GM13977 (cell line): ENCODE results near the gene TMEM233.

Experiments used
- DNase-seq: peaks from one replicate; pipeline ENCODE4 v3.0.0; 2012; ENCODE audit warnings: low spot score
- CTCF ChIP-seq: IDR thresholded peaks from 2 replicates; pipeline ENCODE4 v1.5.1; 2012; ENCODE audit warnings: mild to moderate bottlenecking, control low read depth; ENCODE audit not compliant: insufficient read depth; ENCODE audit errors: extremely low read depth, missing control alignments
- in situ Hi-C: fragments of 300-500 bp; cut with MboI; formaldehyde crosslinking; loops from one replicate; pipeline ENCODE4 v1.12.0; 2022; ENCODE audit warnings: low sequenced_read_pairs, low pct_unique_long_range_greater_than_20kb, mixed read lengths, inconsistent platforms; ENCODE audit not compliant: unreplicated experiment

TMEM233 gene

GRCh38 chr12:119686355-119686754 is 92.8 kb downstream of the TMEM233 start:
- DNase-seq, result no peak
- in situ Hi-C loops, result loop anchor here (25.0 kb wide), 1 partner anchor 401 kb away; no protein-coding TSS in a partner anchor
- no peak for TF ChIP-seq CTCF

- in situ Hi-C loops, result loop anchor here (25.0 kb wide), 1 partner anchor 401 kb away; no protein-coding TSS in a partner anchor
- no peak for DNase-seq
- TF ChIP-seq CTCF, result no peak
Observed at GRCh38 chr12:119686776-119687175, 93.2 kb downstream of the TMEM233 start.

GRCh38 chr12:119687406-119687805 is 93.8 kb downstream of the TMEM233 start:
- no peak for DNase-seq
- in situ Hi-C loops, result loop anchor here (25.0 kb wide), 1 partner anchor 400 kb away; no protein-coding TSS in a partner anchor
- TF ChIP-seq CTCF, result no peak

GRCh38 chr12:119687879-119688278 is 94.3 kb downstream of the TMEM233 start:
- in situ Hi-C loops, result loop anchor here (25.0 kb wide), 1 partner anchor 399 kb away; no protein-coding TSS in a partner anchor
- no peak for TF ChIP-seq CTCF
- DNase-seq, result no peak

GRCh38 chr12:119689935-119690500 is 96.4 kb downstream of the TMEM233 start:
- in situ Hi-C loops, result loop anchor here (25.0 kb wide), 1 partner anchor 397 kb away; no protein-coding TSS in a partner anchor
- DNase-seq, result no peak
- no peak for TF ChIP-seq CTCF

- in situ Hi-C loops, result loop anchor here (25.0 kb wide), 1 partner anchor 396 kb away; no protein-coding TSS in a partner anchor
- DNase-seq, result no peak
- no peak for TF ChIP-seq CTCF
Observed at GRCh38 chr12:119691202-119691810, 97.7 kb downstream of the TMEM233 start.
